Measurements from ENCODE around the gene BHLHE23.
A peak's percentile ranks its signal among the peaks of the same experiment; 100 is the strongest.

Gene BHLHE23

DNA sequence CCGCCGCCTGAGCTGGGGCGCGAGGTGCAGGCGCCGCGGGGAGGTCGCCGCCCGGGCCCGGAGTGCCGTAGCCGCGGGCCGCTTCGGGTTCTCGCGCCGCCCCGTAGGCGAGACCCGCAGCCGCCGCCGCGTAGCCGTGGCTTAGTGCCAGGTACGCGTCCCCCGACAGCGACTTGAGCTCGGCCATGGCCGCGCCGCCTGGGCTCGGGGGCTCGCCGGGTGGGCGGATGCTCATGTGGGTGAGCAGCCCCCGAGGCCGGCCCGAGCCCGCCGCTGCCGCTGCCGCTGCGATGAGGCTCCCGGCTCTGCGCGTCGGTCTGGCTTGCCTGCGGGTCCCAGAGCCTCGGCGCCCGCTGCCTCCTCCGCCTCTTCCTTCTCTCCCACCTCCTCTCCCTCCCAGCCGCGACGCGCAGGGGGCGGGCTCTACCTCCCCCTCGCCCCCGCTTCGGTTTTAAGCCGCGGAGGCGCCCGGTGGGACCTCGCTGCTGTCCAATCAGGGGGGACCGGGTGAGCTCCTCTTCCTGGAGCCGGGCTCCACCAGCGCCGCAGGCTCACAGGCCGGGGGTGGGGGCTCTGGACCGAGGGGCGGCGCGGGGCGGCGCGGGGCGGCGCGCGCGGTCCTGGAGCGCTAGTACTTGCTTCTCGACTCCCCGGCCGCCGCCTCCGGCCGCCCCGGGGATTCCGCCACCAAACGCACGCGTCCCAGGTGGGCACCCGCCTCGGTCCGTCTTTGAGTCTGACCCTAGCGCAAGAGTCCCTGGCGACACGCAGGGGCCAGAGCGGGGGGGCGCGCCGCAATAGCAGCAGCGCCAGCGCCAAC is at the start of gene BHLHE23:
BHLHE23 (minus strand) TSS at position 425 of the 820 bp plus-strand sequence; CDS start at position 235, 190 bp downstream.
- peak; percentile 89 for DNase-seq

DNA sequence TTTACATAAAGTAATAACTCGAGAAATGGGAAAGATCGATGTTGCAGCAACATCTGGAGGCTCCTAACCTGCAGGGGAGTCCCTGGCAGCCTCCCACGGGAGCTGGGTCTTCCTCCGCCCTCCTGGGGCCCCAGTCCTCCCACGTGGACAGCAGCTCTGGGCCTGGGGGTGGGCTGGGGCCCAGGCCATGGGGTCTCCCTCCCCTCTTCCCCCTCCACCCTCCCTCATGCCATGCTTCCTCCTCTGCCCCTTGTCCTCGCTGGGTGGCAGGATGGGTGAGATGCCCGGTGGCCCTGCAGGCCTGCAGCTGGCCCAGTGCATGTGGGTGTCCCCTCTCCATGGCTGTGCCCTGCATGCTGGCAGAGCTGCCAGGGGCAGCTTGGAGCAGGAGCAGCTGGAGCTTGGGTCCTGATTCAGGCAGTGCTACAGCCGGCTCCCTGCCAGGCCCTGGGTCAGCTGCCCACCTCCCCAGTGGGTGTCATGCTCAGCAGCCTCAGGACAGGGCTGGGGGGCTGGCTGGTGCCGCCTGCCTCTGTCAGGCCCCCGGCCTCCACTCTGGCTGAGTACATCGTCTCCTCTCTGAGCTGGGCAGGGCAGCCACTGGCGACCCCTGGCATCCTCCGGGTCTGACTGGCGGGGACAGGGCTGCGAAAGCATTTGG is 48.9 kb upstream of the BHLHE23 start:
- no peak for DNase-seq

DNA sequence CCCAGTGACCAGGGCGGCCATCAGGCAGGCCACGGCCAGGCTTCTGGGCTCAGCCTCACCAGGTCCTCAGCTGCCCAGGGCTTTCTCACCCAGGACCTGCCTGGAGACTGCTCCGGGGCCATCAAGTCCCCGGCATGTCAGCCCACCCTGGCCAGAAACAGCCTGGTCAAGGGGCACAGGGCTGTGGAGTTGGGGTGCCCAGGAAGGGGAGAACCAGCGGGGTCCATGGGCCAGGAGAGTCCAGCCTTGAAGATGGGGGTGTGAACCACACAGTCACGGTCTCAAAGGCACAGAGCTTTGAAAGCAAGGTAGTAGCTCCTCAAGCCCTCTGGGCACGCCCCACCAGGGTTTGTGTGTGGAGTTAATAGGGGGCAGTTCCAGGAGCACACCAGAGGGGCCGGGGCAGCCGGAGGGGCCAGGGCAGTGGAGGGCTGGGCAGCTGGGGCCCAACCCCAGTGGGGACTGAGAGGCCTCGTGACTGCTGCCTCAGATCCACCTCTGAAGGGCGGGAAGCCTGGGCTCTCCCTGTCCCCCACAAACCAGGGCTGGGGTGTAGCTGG is 48.0 kb upstream of the BHLHE23 start:
- no peak for DNase-seq

DNA sequence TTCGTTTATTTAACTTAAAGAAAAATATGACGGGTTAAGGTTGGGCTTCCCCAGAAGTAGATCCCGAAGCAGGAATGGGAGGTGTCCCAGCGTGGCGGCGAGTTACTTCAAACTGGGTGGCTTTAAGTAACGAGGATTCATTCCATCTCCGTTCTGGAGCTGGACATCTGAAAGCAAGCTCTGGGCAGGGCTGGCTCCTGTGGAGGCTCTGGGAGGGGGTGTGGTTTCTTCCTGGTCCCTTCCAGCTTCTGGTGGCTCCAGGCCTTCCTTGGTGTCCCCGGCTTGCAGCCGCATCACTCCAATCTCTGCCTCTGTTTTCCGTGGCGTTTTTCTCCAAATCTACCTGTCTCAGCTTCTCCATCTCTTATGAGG is 47.3 kb upstream of the BHLHE23 start:
- DNase-seq, result no peak

DNA sequence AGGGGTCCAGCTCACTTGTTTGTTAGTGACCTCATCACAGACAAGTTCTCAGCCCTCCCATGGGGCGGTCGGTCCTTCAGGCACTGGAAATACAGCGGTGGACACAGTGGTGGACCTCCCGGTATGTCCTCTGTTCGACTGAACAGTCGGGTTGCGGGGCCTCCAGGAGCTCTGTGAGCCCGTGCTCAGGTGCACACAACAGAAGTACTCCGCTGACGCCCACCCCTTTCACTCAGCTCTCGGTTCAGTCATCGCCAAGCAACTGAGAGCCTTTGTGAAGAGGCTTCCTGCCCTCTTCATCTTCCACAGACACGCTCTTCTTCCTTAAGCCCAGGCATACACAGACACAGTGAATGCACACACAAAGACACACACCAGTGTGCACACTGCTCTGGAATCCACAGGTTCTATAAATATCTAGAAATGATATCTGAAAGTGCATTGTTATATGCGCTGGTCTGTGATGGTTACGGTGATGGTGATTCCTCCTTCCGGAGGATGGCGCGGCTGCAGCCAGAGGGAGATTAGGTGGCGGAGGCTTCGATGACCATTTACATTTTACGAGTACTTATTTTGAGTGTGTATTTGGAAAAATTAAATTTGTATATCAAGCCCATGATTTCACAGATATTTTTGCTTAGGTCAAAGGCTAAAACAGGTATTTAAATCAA is 46.8 kb upstream of the BHLHE23 start:
- DNase-seq, result peak; percentile 49

DNA sequence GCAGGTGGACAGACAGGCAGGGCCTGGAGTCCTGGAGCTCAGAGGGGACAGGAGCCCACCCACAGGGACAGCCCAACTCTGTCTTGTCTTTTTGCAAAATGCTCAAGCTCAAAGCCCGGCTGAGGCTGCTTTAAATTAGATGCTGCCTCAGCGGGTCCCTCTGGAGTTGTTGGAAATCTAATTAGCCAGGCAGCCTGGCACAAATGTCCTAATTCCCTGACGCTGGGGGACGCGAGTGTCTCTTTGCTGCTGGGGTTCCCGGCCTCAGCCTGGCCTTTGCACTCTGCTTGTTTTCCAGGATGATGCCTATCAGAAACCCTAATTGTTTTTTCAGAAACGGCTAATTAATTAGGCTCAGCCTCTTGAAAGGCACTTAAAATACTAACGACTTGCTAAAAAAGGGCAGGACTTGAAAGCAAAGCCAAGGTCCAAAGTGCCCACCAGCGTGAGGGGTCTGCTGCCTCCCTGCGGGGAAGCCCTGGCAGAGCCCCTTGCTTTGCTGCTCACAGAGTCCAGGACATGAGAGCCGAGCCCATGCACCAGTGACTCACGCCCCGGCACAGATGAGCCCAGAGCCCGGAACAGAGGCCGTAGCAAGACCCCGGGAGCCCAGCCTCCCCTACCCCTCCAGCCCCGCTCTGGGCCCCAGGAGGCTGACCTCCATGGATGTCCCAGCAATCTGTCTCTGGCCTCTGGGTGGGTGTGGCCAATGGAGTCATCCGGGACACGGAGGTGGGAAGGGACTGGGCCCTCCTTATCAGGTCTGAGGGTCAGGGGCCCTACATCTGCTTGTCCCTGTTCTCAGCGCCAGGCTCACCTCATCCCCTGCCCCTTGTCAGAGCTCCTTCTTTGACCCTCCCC is 46.0 kb upstream of the BHLHE23 start:
- DNase-seq, result peak; percentile 53

DNA sequence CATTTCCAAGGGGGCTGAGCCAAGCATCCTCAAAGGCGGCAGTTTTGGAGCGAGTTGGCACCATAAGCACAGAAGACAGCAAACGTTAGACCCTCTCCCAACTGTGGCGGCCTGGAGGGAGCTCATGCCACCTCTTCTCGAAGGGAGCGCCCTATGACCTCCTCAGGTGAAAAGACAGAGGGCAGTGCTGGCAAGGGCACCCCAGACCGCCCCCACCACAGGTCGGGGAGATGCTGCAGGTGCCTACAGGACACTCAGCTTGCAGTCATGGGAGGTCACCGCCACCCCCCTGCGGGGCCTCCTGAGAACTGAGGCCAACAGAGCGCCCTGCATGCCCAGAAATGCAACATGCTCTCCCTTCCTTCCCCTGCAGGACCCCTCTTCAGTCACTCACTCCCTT is 45.1 kb upstream of the BHLHE23 start:
- DNase-seq, result no peak

DNA sequence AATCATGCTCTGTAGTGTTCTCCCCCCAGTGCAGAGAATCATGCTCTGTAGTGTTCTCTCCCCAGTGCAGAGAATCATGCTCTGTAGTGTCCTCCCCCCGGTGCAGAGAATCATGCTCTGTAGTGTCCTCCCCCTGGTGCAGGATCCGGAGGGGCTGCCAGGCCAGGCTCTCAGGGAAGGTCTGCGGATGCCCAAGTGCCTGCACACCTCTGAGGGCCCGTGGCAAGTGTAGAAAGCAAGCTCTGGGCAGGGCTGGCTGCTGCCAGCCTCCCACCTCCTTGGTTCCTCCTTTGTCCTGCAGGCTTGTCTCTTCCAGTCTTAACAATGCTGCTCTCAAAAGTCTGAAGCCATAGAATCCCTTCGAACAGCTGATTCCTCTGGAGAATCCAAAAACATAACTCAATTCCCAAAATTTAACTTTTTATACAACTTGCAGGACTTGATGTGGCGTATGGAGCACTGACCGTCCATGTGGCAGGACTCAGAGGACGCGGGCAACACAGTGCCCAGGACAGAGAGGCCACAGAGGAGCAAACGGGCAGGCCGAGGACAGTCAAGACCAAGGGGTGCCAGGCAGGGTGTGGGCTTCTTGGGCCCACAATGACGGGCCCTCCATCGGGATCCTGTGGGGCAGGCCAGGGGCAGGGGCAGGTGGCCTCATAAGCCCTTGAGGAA is 44.6 kb upstream of the BHLHE23 start:
- DNase-seq, result no peak

DNA sequence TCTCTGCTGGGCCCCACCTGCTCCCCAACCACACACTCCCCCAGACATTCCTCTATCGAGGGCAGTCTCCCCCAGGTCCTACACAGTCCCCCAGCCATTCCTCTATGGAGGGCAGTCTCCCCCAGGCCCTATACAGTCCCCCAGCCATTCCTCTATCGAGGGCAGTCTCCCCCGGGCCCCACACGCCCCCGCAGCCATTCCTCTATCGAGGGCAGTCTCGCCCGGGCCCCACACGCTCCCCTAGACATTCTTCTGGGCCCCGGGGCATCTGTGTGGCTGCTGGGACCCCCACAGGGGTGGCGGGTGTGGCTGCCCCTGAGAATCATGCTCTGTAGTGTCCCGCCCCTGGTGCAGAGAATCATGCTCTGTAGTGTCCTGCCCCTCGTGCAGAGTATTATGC is 43.6 kb upstream of the BHLHE23 start:
- DNase-seq, result no peak

DNA sequence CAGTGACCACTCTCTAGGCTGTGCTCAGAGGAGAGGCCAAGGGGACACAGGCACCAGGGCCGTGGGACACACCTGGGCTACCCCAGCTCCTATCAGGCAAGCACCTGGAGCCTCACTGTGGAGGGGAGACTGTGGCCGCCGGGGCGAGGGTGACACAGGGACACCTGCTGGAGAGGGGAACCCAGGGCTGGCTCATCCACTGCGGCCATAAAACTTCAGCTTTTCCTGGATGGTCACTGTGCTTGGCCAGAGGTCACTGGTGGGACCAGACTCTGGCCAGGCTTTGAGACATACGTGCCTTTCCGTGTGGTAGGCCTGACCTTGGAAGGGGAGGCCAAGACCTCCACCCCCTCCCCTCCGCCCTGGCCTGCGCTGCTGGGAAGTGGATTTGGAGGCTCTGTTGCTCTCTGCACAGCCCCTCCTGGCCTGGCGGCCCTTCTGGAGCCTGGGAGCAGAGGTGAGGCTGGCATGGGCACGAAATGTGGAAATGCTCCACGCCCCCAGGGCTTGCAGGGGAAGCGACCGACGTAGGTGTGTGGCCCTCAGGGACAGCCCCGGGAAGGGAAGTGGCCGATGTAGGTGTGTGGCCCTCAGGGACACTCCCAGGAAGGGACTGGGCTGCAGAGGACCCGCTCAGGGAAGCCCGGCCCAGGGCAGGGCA is 42.9 kb upstream of the BHLHE23 start:
- DNase-seq, result no peak

DNA sequence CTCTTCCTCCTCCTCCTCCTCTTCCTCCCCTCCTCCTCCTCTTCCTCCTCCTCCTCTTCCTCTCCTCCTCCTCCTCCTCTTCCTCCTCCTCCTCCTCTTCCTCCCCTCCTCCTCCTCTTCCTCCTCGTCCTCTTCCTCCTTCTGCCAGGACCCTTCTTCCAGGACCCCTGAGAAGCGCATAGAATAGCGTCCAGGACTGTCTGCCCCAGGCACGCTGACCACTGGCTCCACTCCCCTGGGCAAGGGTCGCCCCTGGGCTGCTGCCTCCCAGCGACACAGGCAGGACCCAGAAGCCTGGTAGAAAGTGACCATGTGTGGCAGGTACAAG is 42.4 kb upstream of the BHLHE23 start:
- DNase-seq, result no peak

DNA sequence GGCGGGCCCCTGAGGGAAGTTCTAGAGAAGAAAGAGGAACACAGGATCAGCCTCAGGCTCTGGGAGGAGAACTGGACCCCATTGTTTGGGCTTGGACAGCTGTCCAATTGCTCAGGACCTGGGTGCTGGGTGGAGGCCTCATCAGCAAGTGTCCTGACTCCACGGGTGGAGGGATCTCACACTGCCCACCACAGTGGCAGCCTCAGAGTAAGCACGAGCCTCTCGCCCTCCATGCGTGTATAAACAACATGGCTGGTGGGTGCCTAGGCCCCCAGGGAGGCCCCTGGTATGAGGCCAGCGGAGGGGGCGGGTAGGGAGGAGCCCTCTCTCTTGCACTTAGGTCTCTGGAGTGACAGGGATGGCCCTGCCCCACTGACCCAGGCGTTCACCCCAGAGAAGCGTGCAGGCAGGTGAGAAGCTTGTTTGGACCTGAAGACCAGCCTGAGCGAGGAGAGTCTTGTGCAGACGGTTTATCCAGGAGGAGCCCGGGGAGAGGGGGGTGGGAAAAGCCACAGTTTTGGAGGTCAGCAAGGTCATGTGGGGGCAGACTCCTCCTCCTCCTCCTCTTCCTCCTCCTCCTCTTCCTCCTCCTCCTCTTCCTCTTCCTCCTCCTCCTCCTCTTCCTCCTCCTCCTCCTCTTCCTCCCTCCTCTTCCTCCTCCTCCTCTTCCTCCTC is 41.9 kb upstream of the BHLHE23 start:
- DNase-seq, result no peak

DNA sequence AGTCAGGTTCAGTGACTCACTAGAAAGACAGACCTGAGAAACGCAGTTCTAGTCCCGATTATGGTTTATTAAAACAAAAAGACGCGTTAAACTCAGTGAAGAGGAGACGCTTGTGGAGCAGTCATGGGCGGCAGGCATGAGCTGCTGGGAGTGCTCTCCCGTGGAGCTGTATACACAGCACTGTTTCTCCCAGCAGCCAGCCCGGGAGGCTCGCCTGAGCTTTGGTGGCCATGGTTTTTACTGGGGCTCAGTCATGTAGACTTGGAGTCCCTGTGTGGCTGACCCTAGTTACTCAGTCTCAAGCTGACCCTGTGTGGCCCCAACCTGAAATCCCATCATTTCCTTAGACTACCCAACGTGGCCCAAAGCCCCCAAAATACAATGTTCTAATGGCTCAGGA is 41.2 kb upstream of the BHLHE23 start:
- DNase-seq, result no peak

DNA sequence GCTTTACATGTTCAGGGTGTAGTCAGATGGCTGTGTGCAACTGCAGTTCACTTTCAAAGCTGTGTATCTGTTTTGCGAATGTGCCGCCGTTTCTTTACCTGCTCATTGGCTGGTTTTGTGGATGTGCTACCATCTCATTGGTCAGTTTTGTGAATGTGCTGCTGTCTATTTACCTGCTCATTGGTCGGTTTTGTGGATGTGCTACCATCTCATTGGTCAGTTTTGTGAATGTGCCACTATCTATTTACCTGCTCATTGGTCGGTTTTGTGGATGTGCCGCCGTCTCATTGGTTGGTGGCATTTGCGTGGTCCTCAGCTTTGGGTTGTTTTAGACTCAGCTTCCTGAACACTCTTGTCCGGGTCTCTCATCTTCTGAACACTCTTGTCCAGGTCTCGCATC is 40.5 kb upstream of the BHLHE23 start:
- no peak for DNase-seq

DNA sequence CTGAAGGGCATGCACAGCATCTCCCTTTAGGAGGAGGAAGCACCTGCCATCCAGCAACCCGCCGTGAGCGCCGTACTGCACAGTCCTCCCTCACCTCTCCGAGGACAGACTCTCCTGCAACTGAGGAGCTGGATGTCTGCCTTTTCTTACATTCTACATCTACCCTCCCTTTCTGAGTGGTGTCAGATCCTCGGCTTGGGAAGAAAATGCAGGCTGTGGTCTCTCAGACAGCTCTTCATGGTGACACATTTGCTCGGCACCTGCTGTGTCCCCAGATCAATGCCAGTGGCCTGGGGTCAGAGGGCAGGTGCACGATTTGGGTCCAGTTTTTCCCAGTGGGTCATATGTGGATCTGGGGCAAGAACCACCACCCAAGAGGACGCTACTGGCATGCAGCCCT is 40.1 kb upstream of the BHLHE23 start:
- no peak for DNase-seq

DNA sequence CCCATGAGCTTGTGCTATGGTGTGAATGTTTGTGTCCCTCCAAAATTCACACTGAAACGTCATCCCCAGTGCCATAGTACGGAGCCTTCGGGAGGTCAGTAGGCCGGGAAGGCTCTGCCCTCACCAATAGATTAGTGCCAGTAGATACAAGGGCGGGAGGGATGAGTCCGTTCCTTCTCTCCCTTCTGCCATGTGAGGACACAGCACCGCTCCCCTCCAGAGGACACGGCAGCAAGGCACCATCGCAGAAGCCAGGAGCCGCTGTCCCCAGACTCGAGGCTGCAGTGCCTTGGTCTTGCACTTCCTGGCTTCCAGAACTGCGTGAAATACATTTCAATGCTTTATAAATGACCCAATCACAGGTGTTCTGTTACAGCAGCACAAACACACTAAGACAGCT is 39.2 kb upstream of the BHLHE23 start:
- no peak for DNase-seq

DNA sequence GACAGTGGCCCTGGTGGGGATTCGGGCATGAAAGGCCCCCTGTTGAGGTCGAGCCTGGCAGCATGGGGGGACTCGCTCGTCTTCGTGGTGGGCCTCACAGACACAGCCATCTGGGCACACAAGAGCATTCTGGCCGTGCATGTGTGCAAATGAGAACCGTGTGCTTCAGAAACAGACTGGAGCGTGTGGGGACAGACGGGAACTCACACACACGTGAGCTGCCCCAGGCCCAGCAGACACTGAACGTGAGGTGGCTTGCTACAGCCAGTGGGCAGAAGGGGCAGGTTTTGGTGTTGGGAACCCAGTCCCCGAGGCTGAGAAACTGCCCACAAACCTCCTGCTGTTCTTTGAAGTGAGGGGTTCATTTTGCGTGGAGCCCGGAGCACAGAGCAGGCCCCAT is 38.6 kb upstream of the BHLHE23 start:
- no peak for DNase-seq

DNA sequence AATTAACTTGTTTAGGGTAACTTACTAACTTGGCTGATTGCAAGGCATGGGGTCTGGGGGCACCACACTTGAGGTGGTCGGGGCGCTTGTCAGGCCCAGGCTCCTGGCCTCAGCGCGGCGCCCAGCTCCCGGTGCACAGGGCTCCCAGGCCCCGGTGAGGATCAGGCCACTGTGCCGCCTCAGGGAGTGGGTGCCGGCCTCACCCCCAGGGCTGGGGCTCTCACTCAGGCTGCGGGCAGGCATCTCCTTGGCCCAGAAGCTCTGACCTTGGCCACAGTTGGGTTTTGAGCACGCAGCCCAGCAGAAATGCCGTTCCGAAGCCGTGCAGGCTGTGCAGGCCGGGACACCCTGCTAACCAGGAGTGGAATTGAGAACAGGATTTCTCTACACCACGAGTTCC is 37.8 kb upstream of the BHLHE23 start:
- DNase-seq, result no peak

DNA sequence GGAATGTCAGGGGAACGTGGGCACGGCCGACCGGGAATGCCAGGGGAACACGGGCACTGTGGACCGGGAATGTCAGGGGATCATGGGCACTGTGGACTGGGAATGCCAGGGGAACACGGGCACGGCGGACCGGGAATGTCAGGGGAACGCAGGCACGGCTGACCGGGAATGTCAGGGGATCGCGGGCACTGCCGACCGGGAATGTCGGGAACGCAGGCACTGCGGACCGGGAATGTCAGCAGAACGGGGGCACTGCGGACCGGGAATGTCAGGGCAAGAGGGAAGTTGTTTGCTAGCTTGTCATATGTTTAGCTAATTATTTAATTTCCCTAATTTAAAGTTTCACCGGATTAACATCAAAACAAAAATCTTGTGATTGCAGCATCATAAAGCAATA is 37.4 kb upstream of the BHLHE23 start:
- no peak for DNase-seq

DNA sequence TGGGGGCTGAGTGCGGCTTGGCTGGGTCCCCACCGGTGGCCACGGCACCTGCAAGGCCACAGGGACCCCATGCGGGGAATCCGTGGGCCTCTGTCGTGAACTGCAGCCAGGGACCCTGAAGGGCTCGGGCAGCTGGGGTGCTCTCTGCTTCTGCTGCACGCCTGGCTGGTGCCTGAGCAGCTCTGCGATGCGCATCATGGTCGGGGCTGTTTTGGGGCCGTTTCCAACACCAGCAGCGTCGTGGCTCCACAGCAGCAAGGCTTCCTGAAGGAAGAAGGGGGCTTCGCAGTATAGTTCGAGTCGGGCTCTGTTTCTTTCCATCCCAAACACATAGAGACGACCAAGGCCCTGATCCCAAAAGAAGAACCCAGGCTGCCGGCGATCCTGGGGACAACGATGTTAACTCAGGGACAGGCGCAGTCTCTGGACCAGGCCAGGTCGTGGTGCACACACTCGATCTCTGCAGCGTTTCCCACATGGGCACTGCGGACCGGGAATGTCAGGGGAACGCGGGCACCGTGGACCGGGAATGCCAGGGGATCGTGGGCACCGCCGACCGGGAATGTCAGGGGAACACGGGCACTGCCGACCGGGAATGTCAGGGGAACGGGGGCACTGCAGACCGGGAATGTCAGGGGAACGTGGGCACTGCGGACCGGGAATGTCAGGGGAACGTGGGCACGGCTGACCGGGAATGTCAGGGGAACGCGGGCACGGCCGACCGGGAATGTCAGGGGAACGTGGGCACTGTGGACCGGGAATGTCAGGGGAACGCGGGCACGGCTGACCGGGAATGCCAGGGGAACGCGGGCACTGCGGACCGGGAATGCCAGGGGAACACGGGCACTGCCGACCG is 36.8 kb upstream of the BHLHE23 start:
- DNase-seq, result no peak

Data from eye (tissue), 1 donor.